OCI-LY3 (cell line): ENCODE measurements around the gene CWH43.

Experiments used
- H2AFZ ChIP-seq: fragments of 200-600, 300-600 bp; shearing (Covaris generic); 2 replicates; pipeline ENCODE4 v1.6.0; 2014; ENCODE audit warnings: antibody characterized with exemption, low read depth, low read length
- H3K27ac ChIP-seq: fragments of 200-600, 300-600 bp; sonication (generic); 2 replicates; pipeline ENCODE4 v1.5.1; 2014; ENCODE audit warnings: mild to moderate bottlenecking, low read length, moderate library complexity, mixed read lengths
- H3K27me3 ChIP-seq: fragments of 200-600, 300-600 bp; sonication (generic); 2 replicates; pipeline ENCODE4 v1.6.1; 2014; ENCODE audit warnings: low read depth, low read length, mixed read lengths
- H3K36me3 ChIP-seq: fragments of 200-600, 300-600 bp; sonication (generic); replicated peaks from 2 replicates; pipeline ENCODE3; 2014; ENCODE audit warnings: low read depth, low read length, mixed read lengths
- H3K4me1 ChIP-seq: fragments of 300-600, 200-600 bp; sonication (generic); 2 replicates; pipeline ENCODE4 v1.6.1; 2014; ENCODE audit warnings: low read length, mixed read lengths
- H3K4me2 ChIP-seq: fragments of 200-600, 300-600 bp; sonication (generic); 2 replicates; pipeline ENCODE4 v1.6.1; 2014; ENCODE audit warnings: low read length, mixed read lengths
- H3K4me3 ChIP-seq: fragments of 300-600, 200-600 bp; sonication (generic); 2 replicates; pipeline ENCODE4 v1.5.1; 2014; ENCODE audit warnings: antibody characterized with exemption, mild to moderate bottlenecking, low read length, moderate library complexity
- H3K79me2 ChIP-seq: fragments of 300-600, 200-600 bp; shearing (Covaris generic); 2 replicates; pipeline ENCODE4 v1.6.1; 2014; ENCODE audit warnings: mild to moderate bottlenecking, low read length, mixed read lengths
- H3K9ac ChIP-seq: fragments of 300-600, 200-600 bp; shearing (Covaris generic); 2 replicates; pipeline ENCODE4 v1.6.0; 2014; ENCODE audit warnings: mild to moderate bottlenecking, low read length, moderate library complexity
- H3K9me3 ChIP-seq: fragments of 200-600, 300-600 bp; shearing (Covaris generic); 2 replicates; pipeline ENCODE4 v1.6.1; 2014; ENCODE audit warnings: low read length, mixed read lengths; ENCODE audit not compliant: insufficient read depth
- H4K20me1 ChIP-seq: fragments of 200-600, 300-600 bp; sonication (generic); 2 replicates; pipeline ENCODE4 v1.6.1; 2016; ENCODE audit warnings: low read length, mixed read lengths; ENCODE audit not compliant: insufficient read depth
- CTCF ChIP-seq: fragments of 200-600, 300-600 bp; sonication (generic); IDR thresholded peaks from 2 replicates; pipeline ENCODE4 v1.5.1; 2014; ENCODE audit warnings: antibody characterized with exemption, low read length, low read depth
- EZH2phosphoT487 ChIP-seq: fragments of 200-600 bp; shearing (Covaris generic); IDR thresholded peaks from 2 replicates; pipeline ENCODE4 v1.6.1; 2018; ENCODE audit warnings: antibody characterized with exemption, mixed run types, low read depth

CWH43 gene

GRCh38 chr4:48943387-48943786, 42.7 kb upstream of the CWH43 start:
- no peaks in the 10 kb centered on the region for H3K27me3 ChIP-seq
- no peak overlapping the region for H3K4me2 ChIP-seq
- H3K9ac ChIP-seq: no peak overlapping the region
- no peak overlapping the region for H3K27ac ChIP-seq
- no peaks in the 10 kb centered on the region for H3K79me2 ChIP-seq
- TF ChIP-seq CTCF (peak; percentile 45), EZH2phosphoT487 (no peak)
- H2AFZ ChIP-seq: no peak overlapping the region
- H4K20me1 ChIP-seq: no peaks in the 10 kb centered on the region
- no peaks in the 10 kb centered on the region for H3K36me3 ChIP-seq
- H3K4me1 ChIP-seq: no peaks in the 10 kb centered on the region
- H3K4me3 ChIP-seq: no peak overlapping the region
- no peaks in the 10 kb centered on the region for H3K9me3 ChIP-seq

GRCh38 chr4:48944252-48944651, 41.8 kb upstream of the CWH43 start:
- H3K4me2 ChIP-seq: no peak overlapping the region
- no peaks in the 10 kb centered on the region for H3K27me3 ChIP-seq
- TF ChIP-seq EZH2phosphoT487 (no peak), CTCF (no peak)
- H3K27ac ChIP-seq: no peak overlapping the region
- no peak overlapping the region for H3K9ac ChIP-seq
- H3K4me1 ChIP-seq: no peaks in the 10 kb centered on the region
- no peaks in the 10 kb centered on the region for H3K79me2 ChIP-seq
- H3K4me3 ChIP-seq: no peak overlapping the region
- no peak overlapping the region; the same call in 1 of the 2 replicates for H2AFZ ChIP-seq
- no peaks in the 10 kb centered on the region for H3K9me3 ChIP-seq
- H4K20me1 ChIP-seq: no peaks in the 10 kb centered on the region
- H3K36me3 ChIP-seq: no peaks in the 10 kb centered on the region

DNA sequence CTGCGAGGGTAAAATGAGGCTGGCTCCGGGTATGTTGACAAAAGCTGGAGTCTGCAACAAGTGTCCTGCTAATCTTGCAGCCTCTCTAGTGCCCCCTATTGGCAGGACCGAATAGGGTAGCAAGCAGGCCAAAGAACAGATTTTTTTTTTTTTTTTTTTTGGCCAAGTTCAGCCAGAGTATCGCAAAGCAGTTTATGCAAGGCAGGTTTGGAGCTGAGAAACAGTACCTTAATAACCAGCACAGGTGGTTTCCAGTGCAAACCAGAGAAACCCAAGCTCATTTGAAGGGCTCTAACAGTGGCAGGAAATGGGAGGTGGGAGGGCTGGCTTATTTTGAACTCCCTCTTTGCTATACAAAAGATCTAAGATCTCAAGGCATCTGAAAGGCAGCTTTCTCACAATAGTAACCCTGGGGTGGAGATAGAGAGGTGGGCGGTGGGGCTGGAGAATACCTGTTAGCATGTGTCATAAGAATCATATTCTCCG, 41.3 kb upstream of the CWH43 start:
- H3K79me2 ChIP-seq: no peaks in the 10 kb centered on the region
- TF ChIP-seq CTCF: peak; percentile 54
- no peak for TF ChIP-seq EZH2phosphoT487
- H3K27me3 ChIP-seq: no peaks in the 10 kb centered on the region
- no peaks in the 10 kb centered on the region for H4K20me1 ChIP-seq
- no peak overlapping the region for H3K4me2 ChIP-seq
- no peaks in the 10 kb centered on the region for H3K4me1 ChIP-seq
- H3K36me3 ChIP-seq: no peaks in the 10 kb centered on the region
- H3K4me3 ChIP-seq: no peak overlapping the region
- no peaks in the 10 kb centered on the region for H3K9me3 ChIP-seq
- H2AFZ ChIP-seq: no peak overlapping the region
- no peak overlapping the region for H3K9ac ChIP-seq
- H3K27ac ChIP-seq: no peak overlapping the region

DNA sequence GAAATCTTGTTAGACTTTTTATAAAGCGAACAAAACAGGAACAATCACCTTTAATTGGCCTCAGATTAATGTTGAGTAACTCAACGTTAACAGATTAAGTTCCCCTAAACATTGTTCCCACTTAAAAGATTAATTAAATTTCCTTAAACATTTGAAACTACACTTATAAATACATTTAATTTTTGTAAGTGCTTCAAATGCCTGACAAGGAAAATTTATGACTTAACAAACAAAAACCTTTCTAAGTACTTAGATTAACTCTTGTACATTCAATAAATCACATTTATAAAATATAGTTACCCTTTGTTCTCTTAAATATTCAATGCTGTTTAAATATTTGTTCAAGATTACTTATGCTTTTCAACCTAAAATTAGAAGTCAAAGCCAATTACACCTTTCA, 40.1 kb upstream of the CWH43 start:
- no peak overlapping the region for H2AFZ ChIP-seq
- H3K4me3 ChIP-seq: no peak overlapping the region
- H3K9ac ChIP-seq: no peak overlapping the region
- H4K20me1 ChIP-seq: no peaks in the 10 kb centered on the region
- no peaks in the 10 kb centered on the region for H3K9me3 ChIP-seq
- no peaks in the 10 kb centered on the region for H3K36me3 ChIP-seq
- no peak for TF ChIP-seq EZH2phosphoT487
- TF ChIP-seq CTCF: no peak
- H3K4me1 ChIP-seq: no peaks in the 10 kb centered on the region
- H3K27ac ChIP-seq: no peak overlapping the region
- no peaks in the 10 kb centered on the region for H3K27me3 ChIP-seq
- no peaks in the 10 kb centered on the region for H3K79me2 ChIP-seq
- H3K4me2 ChIP-seq: no peak overlapping the region
